ENCODE results near the gene CHN1. TPM values are rescaled to one million over a fixed set of nuclear protein-coding genes. Genes with fewer than 3 reads are reported as not detected.
A peak's percentile ranks its signal among the peaks of the same experiment; 100 is the strongest.

The CHN1 gene
- polyA plus RNA-seq, 1 of the 3 experiments (the other 2 are of a cell fraction), result 31.6 TPM

GRCh38 chr2:174971868-174972781, 33.1 kb downstream of the CHN1 start:
- POLR2A ChIA-PET, result no interaction called here
- CTCF ChIA-PET, result interaction anchor here (1.0 to 6.3 kb wide), 6 partner anchors 13 to 231 kb away, joined by 3 to 29 read pairs (median 6); no protein-coding TSS in a partner anchor
- Histone ChIP-seq H3F3A (replicated peaks; ENCODE audit: insufficient read depth) (peaks cover 31% of the 10 kb centered on the region), H3K4me1 (ENCODE audit: control insufficient read depth in 1 of 2, insufficient read depth in 2 of 2, low read depth in 1 of 2, low read length in 1 of 2) (peaks cover 4 to 14% of the 10 kb centered on the region in 2 experiments; a peak in 3 of 4 replicates), H3K79me2 (ENCODE audit: insufficient read depth) (peaks cover 19% of the 10 kb centered on the region; the same call in 1 of the 2 replicates), H2AFZ (ENCODE audit: low read depth) (no peak overlapping the region), H3K4me3 (ENCODE audit: low read depth in 2 of 2, low read length in 1 of 2) (no peak overlapping the region), H3K36me3 (replicated peaks in 1 of 2; ENCODE audit: control insufficient read depth in 1 of 2, insufficient read depth in 2 of 2, low read length in 1 of 2) (no peaks in the 10 kb centered on the region), H4K20me1 (ENCODE audit: insufficient read depth) (no peaks in the 10 kb centered on the region), H3K9me2 (no peaks in the 10 kb centered on the region), H3K4me2 (no peak overlapping the region), H3K27me3 (ENCODE audit: insufficient read depth) (no peaks in the 10 kb centered on the region), H3K27ac (ENCODE audit: low read depth in 2 of 2, low read length in 1 of 2) (peak overlapping the region; percentile 65 to 73; a peak in 3 of 4 replicates), H3K9me3 (no peaks in the 10 kb centered on the region), H3K9ac (peak overlapping the region; percentile 30)
- WGBS (ENCODE audit: low lambda C conversion rate), result 29% methylated on average over 7 of the region's 7 CpGs
- DNase-seq, result peak; percentile 25
- TF ChIP-seq RCOR1 (IDR thresholded peaks at IDR 0.05; ENCODE audit: low read length) (no peak), ZBTB33 (IDR thresholded peaks at IDR 0.05; ENCODE audit: borderline replicate concordance, low read depth) (no peak), MAX (IDR thresholded peaks at IDR 0.05; ENCODE audit: low read depth) (0 out of 2 replicates have a peak, but pooled peaks have one; percentile 48), GABPA (IDR thresholded peaks at IDR 0.05; ENCODE audit: low read depth) (no peak), EZH2phosphoT487 (IDR thresholded peaks at IDR 0.05; ENCODE audit: borderline replicate concordance, low read depth) (no peak), ELF1 (IDR thresholded peaks at IDR 0.05) (peak; percentile 33; the same call in 1 of the 2 replicates), CHD2 (IDR thresholded peaks at IDR 0.05; ENCODE audit: low read length, partially characterized antibody) (no peak), NRF1 (IDR thresholded peaks at IDR 0.05; ENCODE audit: low read depth, low read length) (no peak), REST (IDR thresholded peaks at IDR 0.05; ENCODE audit: low read depth, low read length) (no peak), FOXJ3 (CRISPR knock-in tag; IDR thresholded peaks at IDR 0.05) (no peak), NFIC (IDR thresholded peaks at IDR 0.05; ENCODE audit: borderline replicate concordance) (peak; percentile 30; the same call in 1 of the 2 replicates), MEF2A (IDR thresholded peaks at IDR 0.05; ENCODE audit: borderline replicate concordance, low read depth) (no peak), FOXM1 (IDR thresholded peaks at IDR 0.05; ENCODE audit: low read depth) (no peak), TAF1 (IDR thresholded peaks at IDR 0.05; ENCODE audit: borderline replicate concordance, low read depth, low read length) (no peak), JUND (IDR thresholded peaks at IDR 0.05) (peak; percentile 74), EP300 (IDR thresholded peaks at IDR 0.05; ENCODE audit: borderline replicate concordance in 1 of 2, low read depth in 1 of 2, low read length in 1 of 2) (peak in 1 of 2 experiments; percentile 64; a peak in 1 of 4 replicates), USF2 (IDR thresholded peaks at IDR 0.05; ENCODE audit: borderline replicate concordance, low read depth, low read length) (no peak), POLR2AphosphoS5 (IDR thresholded peaks at IDR 0.05; ENCODE audit: low read depth, low read length) (peak; percentile 20; the same call in 1 of the 2 replicates), YY1 (IDR thresholded peaks at IDR 0.05; ENCODE audit: low read depth) (no peak), RFX5 (IDR thresholded peaks at IDR 0.05; ENCODE audit: low read length) (no peak), TEAD4 (IDR thresholded peaks at IDR 0.05; ENCODE audit: borderline replicate concordance, insufficient read depth) (peak; percentile 52; the same call in 1 of the 2 replicates)
- TF ChIP-seq, protein P1, sequence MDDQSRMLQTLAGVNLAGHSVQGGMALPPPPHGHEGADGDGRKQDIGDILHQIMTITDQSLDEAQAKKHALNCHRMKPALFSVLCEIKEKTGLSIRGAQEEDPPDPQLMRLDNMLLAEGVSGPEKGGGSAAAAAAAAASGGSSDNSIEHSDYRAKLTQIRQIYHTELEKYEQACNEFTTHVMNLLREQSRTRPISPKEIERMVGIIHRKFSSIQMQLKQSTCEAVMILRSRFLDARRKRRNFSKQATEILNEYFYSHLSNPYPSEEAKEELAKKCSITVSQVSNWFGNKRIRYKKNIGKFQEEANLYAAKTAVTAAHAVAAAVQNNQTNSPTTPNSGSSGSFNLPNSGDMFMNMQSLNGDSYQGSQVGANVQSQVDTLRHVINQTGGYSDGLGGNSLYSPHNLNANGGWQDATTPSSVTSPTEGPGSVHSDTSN (IDR thresholded peaks at IDR 0.05), result peak; percentile 13; the same call in 1 of the 2 replicates
- TF ChIP-seq, protein P2, sequence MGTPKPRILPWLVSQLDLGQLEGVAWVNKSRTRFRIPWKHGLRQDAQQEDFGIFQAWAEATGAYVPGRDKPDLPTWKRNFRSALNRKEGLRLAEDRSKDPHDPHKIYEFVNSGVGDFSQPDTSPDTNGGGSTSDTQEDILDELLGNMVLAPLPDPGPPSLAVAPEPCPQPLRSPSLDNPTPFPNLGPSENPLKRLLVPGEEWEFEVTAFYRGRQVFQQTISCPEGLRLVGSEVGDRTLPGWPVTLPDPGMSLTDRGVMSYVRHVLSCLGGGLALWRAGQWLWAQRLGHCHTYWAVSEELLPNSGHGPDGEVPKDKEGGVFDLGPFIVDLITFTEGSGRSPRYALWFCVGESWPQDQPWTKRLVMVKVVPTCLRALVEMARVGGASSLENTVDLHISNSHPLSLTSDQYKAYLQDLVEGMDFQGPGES (IDR thresholded peaks at IDR 0.05; ENCODE audit: low read depth, low read length), result no peak
